GM12878 (cell line): ENCODE data around the gene SLC47A2. TPM values are rescaled to one million over a fixed set of nuclear protein-coding genes. Genes with fewer than 3 reads are reported as not detected.

Source experiments
- ATAC-seq: fragments of 200-7000 bp; cut with Tn5 transposase; 3 replicates; pipeline ENCODE4 v1.9.1; 2020; ENCODE audit warnings: mild to moderate bottlenecking, moderate library complexity
- BruUV-seq: library from RNA; stranded (reverse); fragments of 400-500 nt; replicated peaks from 2 replicates; lab custom pipeline; 2021; lab: Mats Ljungman, UMichigan
- CTCF ChIA-PET: fragments of 300-600 bp; sonication (Branson Sonifier 250); formaldehyde crosslinking; extraction: SDS; loops from one replicate; lab custom pipeline; 2021; ENCODE audit warnings: inconsistent platforms; lab: Yijun Ruan, JAX
- POLR2A ChIA-PET: fragments of 350-600 bp; formaldehyde crosslinking; extraction: SDS; loops from one replicate; lab custom pipeline; 2021; ENCODE audit warnings: inconsistent platforms; lab: Charles Lee
- RAD21 ChIA-PET: fragments of 300-600 bp; sonication (Branson Sonifier 250); formaldehyde crosslinking; loops from one replicate; lab custom pipeline; 2023; ENCODE audit warnings: antibody characterized with exemption; ENCODE audit not compliant: unreplicated experiment; lab: Charles Lee
- SMC1A ChIA-PET: fragments of 300-600 bp; sonication (Branson Sonifier 250); formaldehyde crosslinking; loops from one replicate; lab custom pipeline; 2023; ENCODE audit not compliant: unreplicated experiment, uncharacterized antibody; lab: Charles Lee
- DNase-seq: peaks from one replicate; pipeline ENCODE4 v3.0.0-alpha.2; 2011; ENCODE audit warnings: low read depth, low spot score
- FAIRE-seq: peaks from 3 replicates; lab custom pipeline; 2011; peaks lifted over from hg19 to GRCh38; lab: Jason Lieb, UNC
- H2AFZ ChIP-seq: 2 replicates; pipeline ENCODE4 v1.6.0; 2011; ENCODE audit warnings: low read depth, low read length, control low read depth; ENCODE audit not compliant: control insufficient read depth
- H3K27ac ChIP-seq: 2 replicates; pipeline ENCODE4 v1.5.1; 2011; ENCODE audit warnings: control low read depth; ENCODE audit not compliant: control insufficient read depth, insufficient read depth
- H3K27me3 ChIP-seq, 2 experiments: replicated peaks in 1 of 2; 2 replicates each; pipeline versions ENCODE4 v1.6.0 to v1.6.1; 2011; ENCODE audit warnings: low read length in 1 of 2; ENCODE audit not compliant: control insufficient read depth in 2 of 2, insufficient read depth in 2 of 2
- H3K36me3 ChIP-seq, 2 experiments: 2 replicates each; pipeline ENCODE4 v1.5.1; 2011; ENCODE audit warnings: low read length in 1 of 2; ENCODE audit not compliant: control insufficient read depth in 2 of 2, insufficient read depth in 2 of 2
- H3K4me1 ChIP-seq: 2 replicates; pipeline ENCODE4 v1.6.1; 2011; ENCODE audit warnings: mild to moderate bottlenecking, low read length, moderate library complexity, mixed read lengths; ENCODE audit not compliant: control insufficient read depth, insufficient read depth
- H3K4me2 ChIP-seq: 2 replicates; pipeline ENCODE4 v1.6.0; 2011; ENCODE audit warnings: control low read depth; ENCODE audit not compliant: control insufficient read depth, insufficient read depth
- H3K4me3 ChIP-seq: fragments of 200-600 bp; sonication (generic); 2 replicates; pipeline ENCODE4 v1.5.1; 2016
- H3K79me2 ChIP-seq: 2 replicates; pipeline ENCODE4 v1.6.0; 2011; ENCODE audit warnings: low read length; ENCODE audit not compliant: control insufficient read depth, insufficient read depth
- H3K9ac ChIP-seq: 2 replicates; pipeline ENCODE4 v1.8.0; 2011; ENCODE audit warnings: low read length, control low read depth, mixed read lengths; ENCODE audit not compliant: control insufficient read depth, insufficient read depth
- H3K9me3 ChIP-seq: replicated peaks from 3 replicates; pipeline ENCODE4 v1.5.1; 2011; ENCODE audit warnings: mild to moderate bottlenecking, low read length; ENCODE audit not compliant: control insufficient read depth, insufficient read depth
- H4K20me1 ChIP-seq: 2 replicates; pipeline ENCODE4 v1.6.0; 2011; ENCODE audit not compliant: control insufficient read depth, insufficient read depth
- DPF2 ChIP-seq: fragments of 450-650 bp; IDR thresholded peaks from 2 replicates; pipeline ENCODE4 v1.6.1; 2017; ENCODE audit warnings: mild to moderate bottlenecking
- FOXM1 ChIP-seq: IDR thresholded peaks from 2 replicates; pipeline ENCODE4 v1.6.1; 2012; ENCODE audit warnings: low read depth, mild to moderate bottlenecking, inconsistent platforms, low read length, moderate library complexity
- GABPA ChIP-seq: IDR thresholded peaks from 2 replicates; pipeline ENCODE4 v1.6.1; 2014; ENCODE audit warnings: antibody characterized with exemption, low read depth, mild to moderate bottlenecking, inconsistent platforms
- KDM1A ChIP-seq: fragments of 200-600 bp; sonication (generic); IDR thresholded peaks from 2 replicates; pipeline ENCODE4 v1.6.1; 2016; ENCODE audit warnings: borderline replicate concordance
- SMC3 ChIP-seq: IDR thresholded peaks from 2 replicates; pipeline ENCODE4 v1.6.1; 2011; ENCODE audit warnings: low read length, improper control_type of control experiment, borderline replicate concordance
- ZNF384 ChIP-seq: IDR thresholded peaks from 2 replicates; pipeline ENCODE4 v1.6.1; 2012; ENCODE audit warnings: low read depth, mild to moderate bottlenecking, low read length, improper control_type of control experiment, borderline replicate concordance
- WGBS: methylation state at CpG from one replicate; pipeline ENCODE4 v1.1.6; 2016; ENCODE audit warnings: low lambda C conversion rate; ENCODE audit not compliant: insufficient replicate concordance, insufficient coverage; ENCODE audit errors: missing lambda C conversion rate; 5-methylcytosine and 5-hydroxymethylcytosine counted together
- in situ Hi-C: fragments of 300-500 bp; cut with MboI; formaldehyde crosslinking; loops from 9 replicates; pipeline ENCODE4 v1.14.3; 2018; ENCODE audit warnings: mixed read lengths
- intact Hi-C: fragments of 100-400 bp; cut with micrococcal nuclease; formaldehyde crosslinking; loops from one replicate; pipeline ENCODE4 v1.14.2; 2022; ENCODE audit not compliant: unreplicated experiment
- polyA plus RNA-seq, 11 experiments: library from polyadenylated mRNA; depleted of rRNA in 4 of 11; unstranded in 6 of 11; stranded (reverse) in 5 of 11; fragments of >200 nt; fragmentation: Nextera tagmentation in 4 of 11; fragmentation: Illumina TruSeq in 1 of 11; extraction: Ambion mirVana in 4 of 11; extraction: Trizol in 1 of 11; gene quantifications; 1 replicate in 1 of 11; 2 replicates in 10 of 11; pipeline versions ENCODE4 v1.2.1 to v1.2.3, GENCODE V29; 2011 to 2016; ENCODE audit warnings: inconsistent platforms in 2 of 11, missing spikeins in 2 of 11, low read depth in 1 of 11
- total RNA-seq, 4 experiments: library from RNA; depleted of rRNA in 3 of 4; stranded (reverse); fragments of >200 nt in 3 of 4; fragmentation: Illumina TruSeq in 1 of 4; extraction: Trizol in 1 of 4; gene quantifications; 2 replicates each; pipeline versions ENCODE4 v1.2.1 to v1.2.3, GENCODE V29; 2013 to 2021
- TF ChIP-seq, protein P1 (sequence below): fragments of 450-650 bp; IDR thresholded peaks from 2 replicates; pipeline ENCODE4 v1.6.1; 2017; ENCODE audit warnings: antibody characterized with exemption, mild to moderate bottlenecking, moderate library complexity
- TF ChIP-seq, protein P2 (sequence below): fragments of 450-650 bp; conservative IDR thresholded peaks from 2 replicates; pipeline ENCODE4 v1.6.1; 2017; ENCODE audit warnings: mild to moderate bottlenecking, moderate library complexity

SLC47A2 gene
- total and polyA plus RNA-seq, 10 of the 15 experiments (the other 5 are each of a cell fraction or from before 2014, with no cell fraction given) = not detected

DNA sequence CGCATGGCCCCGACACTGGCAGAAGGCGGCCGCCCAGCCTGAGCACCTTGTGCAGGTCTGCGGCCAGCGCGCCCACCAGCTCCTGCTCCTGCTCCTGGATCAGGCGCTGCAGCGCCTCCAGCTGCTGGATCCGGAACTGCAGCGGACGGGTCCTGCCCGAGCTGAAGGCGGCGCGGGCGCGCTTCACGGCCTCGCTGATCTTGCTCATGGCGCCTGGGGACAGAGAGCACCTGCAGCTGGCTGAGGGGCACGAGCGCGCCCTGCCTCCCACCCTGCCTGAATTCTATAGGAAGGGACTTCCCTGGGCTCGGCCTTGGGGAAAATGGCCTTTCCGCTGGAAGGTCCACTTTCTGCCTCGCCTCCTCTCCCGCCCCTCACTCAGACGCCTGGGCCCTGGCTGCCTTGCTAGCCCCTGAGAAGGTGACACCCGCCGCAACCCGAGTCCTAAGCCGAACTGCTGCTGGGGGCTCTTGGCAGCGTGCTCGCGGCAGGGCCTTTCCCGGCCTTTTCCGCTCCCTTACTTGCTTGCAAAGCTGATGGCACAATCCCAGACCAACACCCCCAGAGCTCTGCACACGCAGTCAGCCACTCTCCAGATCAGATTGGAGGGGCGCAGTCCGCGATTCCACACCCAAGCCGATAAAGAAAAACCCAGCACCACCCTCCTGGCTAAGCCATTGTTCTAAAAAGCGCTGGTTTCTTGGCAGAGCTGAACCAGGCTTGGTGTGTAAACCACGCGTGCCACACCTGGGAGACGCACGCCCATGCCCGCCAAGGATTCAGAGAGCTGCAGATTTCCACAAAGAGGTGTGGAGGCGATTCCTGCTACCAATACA is 28.8 kb upstream of the SLC47A2 start (continued):
- TF ChIP-seq, protein P1, sequence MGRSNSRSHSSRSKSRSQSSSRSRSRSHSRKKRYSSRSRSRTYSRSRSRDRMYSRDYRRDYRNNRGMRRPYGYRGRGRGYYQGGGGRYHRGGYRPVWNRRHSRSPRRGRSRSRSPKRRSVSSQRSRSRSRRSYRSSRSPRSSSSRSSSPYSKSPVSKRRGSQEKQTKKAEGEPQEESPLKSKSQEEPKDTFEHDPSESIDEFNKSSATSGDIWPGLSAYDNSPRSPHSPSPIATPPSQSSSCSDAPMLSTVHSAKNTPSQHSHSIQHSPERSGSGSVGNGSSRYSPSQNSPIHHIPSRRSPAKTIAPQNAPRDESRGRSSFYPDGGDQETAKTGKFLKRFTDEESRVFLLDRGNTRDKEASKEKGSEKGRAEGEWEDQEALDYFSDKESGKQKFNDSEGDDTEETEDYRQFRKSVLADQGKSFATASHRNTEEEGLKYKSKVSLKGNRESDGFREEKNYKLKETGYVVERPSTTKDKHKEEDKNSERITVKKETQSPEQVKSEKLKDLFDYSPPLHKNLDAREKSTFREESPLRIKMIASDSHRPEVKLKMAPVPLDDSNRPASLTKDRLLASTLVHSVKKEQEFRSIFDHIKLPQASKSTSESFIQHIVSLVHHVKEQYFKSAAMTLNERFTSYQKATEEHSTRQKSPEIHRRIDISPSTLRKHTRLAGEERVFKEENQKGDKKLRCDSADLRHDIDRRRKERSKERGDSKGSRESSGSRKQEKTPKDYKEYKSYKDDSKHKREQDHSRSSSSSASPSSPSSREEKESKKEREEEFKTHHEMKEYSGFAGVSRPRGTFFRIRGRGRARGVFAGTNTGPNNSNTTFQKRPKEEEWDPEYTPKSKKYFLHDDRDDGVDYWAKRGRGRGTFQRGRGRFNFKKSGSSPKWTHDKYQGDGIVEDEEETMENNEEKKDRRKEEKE = no peak

DNA sequence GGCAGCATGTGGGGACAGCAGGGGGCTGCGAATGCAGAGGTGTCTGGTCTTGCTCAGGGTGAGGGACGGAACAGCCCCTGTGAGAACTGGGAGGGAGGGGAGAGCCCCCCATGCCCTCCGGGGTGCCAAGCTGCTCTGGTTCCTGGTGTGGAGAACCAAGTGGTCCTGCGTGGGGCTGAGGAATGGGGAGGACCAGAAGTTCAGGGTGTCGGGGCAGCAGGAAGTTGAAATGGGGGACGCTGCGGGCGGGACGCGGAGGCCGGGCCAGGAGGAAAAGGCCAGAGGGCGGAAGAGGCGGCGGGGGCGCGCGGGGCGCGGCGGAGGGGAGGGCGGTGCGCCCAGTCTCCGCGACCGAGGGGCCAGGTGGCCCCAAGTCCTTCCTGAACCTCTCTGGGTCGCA is 28.1 kb upstream of the SLC47A2 start:
- Histone ChIP-seq H3K4me1 (no peaks in the 10 kb centered on the region), H3K27me3 (no peaks in the 10 kb centered on the region)
- 24% methylated on average over 5 of the region's 26 CpGs for WGBS
- TF ChIP-seq, protein P2, sequence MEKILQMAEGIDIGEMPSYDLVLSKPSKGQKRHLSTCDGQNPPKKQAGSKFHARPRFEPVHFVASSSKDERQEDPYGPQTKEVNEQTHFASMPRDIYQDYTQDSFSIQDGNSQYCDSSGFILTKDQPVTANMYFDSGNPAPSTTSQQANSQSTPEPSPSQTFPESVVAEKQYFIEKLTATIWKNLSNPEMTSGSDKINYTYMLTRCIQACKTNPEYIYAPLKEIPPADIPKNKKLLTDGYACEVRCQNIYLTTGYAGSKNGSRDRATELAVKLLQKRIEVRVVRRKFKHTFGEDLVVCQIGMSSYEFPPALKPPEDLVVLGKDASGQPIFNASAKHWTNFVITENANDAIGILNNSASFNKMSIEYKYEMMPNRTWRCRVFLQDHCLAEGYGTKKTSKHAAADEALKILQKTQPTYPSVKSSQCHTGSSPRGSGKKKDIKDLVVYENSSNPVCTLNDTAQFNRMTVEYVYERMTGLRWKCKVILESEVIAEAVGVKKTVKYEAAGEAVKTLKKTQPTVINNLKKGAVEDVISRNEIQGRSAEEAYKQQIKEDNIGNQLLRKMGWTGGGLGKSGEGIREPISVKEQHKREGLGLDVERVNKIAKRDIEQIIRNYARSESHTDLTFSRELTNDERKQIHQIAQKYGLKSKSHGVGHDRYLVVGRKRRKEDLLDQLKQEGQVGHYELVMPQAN = no peak
- TF ChIP-seq SMC3 (no peak), KDM1A (no peak), ZNF384 (no peak), DPF2 (no peak), FOXM1 (no peak), GABPA (peak; percentile 45; the same call in 1 of the 2 replicates)
- TF ChIP-seq, all 136 proteins: peak for 1
- no peak overlapping the region for H3K27ac ChIP-seq
- intact Hi-C loops (no loop called here), in situ Hi-C loops (no loop called here)
- no peaks in the 10 kb centered on the region for H4K20me1 ChIP-seq
- FAIRE-seq = no peak
- POLR2A ChIA-PET = no interaction called here
- DNase-seq = no peak
- RAD21 ChIA-PET = interaction anchor here (1.1 kb wide), 1 partner anchor 20 kb away, joined by 3 read pairs; no protein-coding TSS in a partner anchor
- no peaks in the 10 kb centered on the region for H3K79me2 ChIP-seq
- no peaks in the 10 kb centered on the region for H3K9me3 ChIP-seq
- SMC1A ChIA-PET = no interaction called here
- BruUV-seq = no TSS peak
- H2AFZ ChIP-seq = peak overlapping the region; percentile 67
- peak overlapping the region; percentile 47; the same call in 1 of the 2 replicates for H3K4me3 ChIP-seq
- ATAC-seq = peak; percentile 53
- CTCF ChIA-PET = interaction anchor here (0.6 to 2.0 kb wide), 13 partner anchors 9 to 381 kb away, joined by 3 to 11 read pairs (median 3); no protein-coding TSS in a partner anchor
- no peak overlapping the region for H3K9ac ChIP-seq
- H3K36me3 ChIP-seq = no peaks in the 10 kb centered on the region
- peak overlapping the region; percentile 40 for H3K4me2 ChIP-seq
